T-helper 2 cell treated with Interferon-gamma antibody and Interleukin-4, amounts not matched to agents 5 μg/mL and 100 μg/mL, for 36 hours (primary cell): ENCODE measurements around the gene AK1.

Experiments
- DNase-seq: peaks from one replicate; pipeline ENCODE4 v3.0.0; 2021; ENCODE audit warnings: low spot score
- H3K27ac Mint-ChIP-seq: one replicate; pipeline ENCODE4 v1.8.0; 2021; ENCODE audit warnings: mild to moderate bottlenecking, mixed read lengths
- H3K27me3 Mint-ChIP-seq: one replicate; pipeline ENCODE4 v1.8.0; 2021; ENCODE audit warnings: low read depth, mixed read lengths
- H3K36me3 Mint-ChIP-seq: one replicate; pipeline ENCODE4 v1.8.0; 2021; ENCODE audit warnings: low read depth, mixed read lengths
- H3K4me1 Mint-ChIP-seq: one replicate; pipeline ENCODE4 v1.8.0; 2021; ENCODE audit warnings: low read depth, mixed read lengths
- H3K4me3 Mint-ChIP-seq: one replicate; pipeline ENCODE4 v1.8.0; 2022; ENCODE audit warnings: mild to moderate bottlenecking, moderate library complexity, mixed read lengths
- H3K9me3 Mint-ChIP-seq: one replicate; pipeline ENCODE4 v1.8.0; 2021; ENCODE audit warnings: mixed read lengths

The AK1 gene

DNA sequence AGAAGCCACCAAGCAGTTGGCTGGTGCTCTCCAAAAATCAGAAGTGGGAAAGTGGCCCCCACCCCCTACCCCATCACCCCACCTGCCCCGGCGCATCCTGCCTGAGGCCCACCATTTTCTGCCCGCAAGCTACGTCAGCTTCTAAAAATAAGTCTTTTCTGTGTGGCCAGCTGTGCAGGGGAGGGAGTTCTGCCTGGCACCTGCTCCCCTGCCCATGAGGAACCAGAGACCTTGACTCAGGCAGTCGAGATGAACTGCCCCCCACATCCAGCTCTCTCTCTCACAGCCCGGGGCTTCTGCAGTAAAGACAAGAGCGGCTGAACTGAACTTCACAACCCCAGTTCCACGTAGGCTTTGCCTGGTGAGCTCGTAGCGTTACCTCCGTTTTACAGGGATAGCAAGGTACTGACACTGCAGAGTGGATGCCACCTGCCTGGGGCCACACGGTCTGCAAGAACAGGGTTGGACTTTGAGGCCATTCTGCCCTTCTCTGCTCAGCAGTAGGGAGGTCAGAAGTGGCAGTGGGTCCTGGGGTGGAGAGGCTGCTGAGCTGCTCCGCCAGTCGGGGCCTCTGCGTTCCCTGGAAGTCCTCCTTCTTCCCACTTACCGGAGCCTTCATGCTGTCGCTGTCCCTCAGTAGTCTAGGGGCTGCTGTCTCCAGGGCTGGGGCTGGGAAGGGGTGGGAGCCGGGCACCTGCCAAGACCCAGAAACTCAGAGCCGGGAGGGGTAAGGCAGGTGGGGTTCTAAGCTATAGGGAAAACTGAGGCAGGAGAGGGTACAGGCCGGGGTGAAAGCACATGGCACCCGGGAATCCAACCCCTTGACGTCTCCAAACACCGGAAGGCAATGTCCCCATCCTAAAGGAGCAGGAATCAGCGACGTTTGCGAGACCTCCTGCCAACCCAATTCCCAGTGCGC lies 38.6 kb upstream of the AK1 start:
- Mint-ChIP-seq H3K27me3 (no peaks in the 10 kb centered on the region), H3K4me1 (peaks cover 54% of the 10 kb centered on the region), H3K9me3 (no peaks in the 10 kb centered on the region), H3K27ac (peak overlapping the region; percentile 87), H3K36me3 (peaks cover 16% of the 10 kb centered on the region), H3K4me3 (peak overlapping the region; percentile 86)
- no peak for DNase-seq

DNA sequence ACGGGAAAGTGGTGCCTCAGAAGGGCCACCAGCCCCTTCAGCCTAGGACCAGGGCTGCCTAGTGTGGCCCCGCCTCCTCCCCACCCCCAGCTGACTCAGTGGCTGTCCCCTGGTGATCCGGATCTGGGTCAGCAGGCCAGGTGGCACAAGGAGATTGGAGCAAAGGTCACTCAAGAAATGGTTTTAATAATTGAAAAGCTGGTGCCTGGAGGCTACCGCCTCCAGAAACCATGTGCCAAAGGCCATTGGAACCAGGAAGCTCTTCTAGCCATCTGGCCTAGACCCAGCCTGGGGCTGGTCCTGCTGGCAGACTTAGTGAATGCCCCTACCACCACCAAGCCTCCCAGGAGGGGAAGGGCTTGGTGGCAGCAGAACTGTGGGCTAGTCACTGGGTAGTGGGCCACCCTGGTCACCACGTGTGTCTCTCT lies 37.9 kb upstream of the AK1 start:
- H3K9me3 Mint-ChIP-seq, result no peaks in the 10 kb centered on the region
- peaks cover 59% of the 10 kb centered on the region for H3K4me1 Mint-ChIP-seq
- H3K36me3 Mint-ChIP-seq, result peaks cover 21% of the 10 kb centered on the region
- peak overlapping the region; percentile 86 for H3K4me3 Mint-ChIP-seq
- no peaks in the 10 kb centered on the region for H3K27me3 Mint-ChIP-seq
- peak overlapping the region; percentile 87 for H3K27ac Mint-ChIP-seq
- no peak for DNase-seq

DNA sequence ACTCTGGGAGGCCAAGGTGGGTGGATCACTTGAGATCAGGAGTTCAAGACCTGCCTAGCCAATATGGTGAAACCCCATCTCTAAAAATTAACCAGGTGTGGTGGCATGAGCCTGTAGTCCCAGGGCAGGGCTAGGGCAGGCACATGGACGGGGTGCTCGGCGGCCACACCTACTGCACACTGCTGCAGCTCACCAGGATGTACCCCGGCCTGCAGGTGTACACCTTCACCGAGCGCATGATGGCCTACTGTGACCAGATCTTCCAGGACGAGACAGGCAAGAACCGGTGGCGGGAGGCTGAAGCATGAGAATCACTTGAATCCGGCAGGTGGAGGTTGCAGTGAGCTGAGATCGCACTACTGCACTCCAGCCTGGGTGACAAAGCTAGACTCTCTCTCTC lies 36.2 kb upstream of the AK1 start:
- no peak overlapping the region for H3K27ac Mint-ChIP-seq
- no peaks in the 10 kb centered on the region for H3K9me3 Mint-ChIP-seq
- H3K4me1 Mint-ChIP-seq, result peaks cover 50% of the 10 kb centered on the region
- no peak overlapping the region for H3K4me3 Mint-ChIP-seq
- H3K36me3 Mint-ChIP-seq, result peaks cover 21% of the 10 kb centered on the region
- H3K27me3 Mint-ChIP-seq, result no peaks in the 10 kb centered on the region
- DNase-seq, result no peak

DNA sequence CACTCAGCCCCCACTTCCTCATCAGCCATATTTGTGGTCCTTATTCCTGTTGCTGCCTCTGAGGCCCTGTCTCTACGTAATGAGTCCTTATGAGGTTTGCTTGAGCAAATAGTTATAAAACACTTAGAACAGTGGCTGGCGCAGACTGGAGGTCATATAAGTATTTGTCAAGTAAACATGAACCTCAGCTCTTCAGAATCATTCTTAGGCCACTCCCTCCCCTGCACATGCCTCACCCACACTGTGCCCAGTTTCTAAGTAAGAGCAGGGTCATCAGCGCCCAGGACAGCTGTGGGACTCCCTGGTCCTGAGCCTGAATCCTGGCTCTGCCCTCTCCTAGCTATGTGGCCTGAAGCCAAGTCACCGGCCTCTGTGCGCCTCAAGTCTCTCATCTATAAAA lies 35.4 kb upstream of the AK1 start:
- no peaks in the 10 kb centered on the region for H3K9me3 Mint-ChIP-seq
- H3K27ac Mint-ChIP-seq, result peak overlapping the region; percentile 71
- no peak overlapping the region for H3K4me3 Mint-ChIP-seq
- peaks cover 21% of the 10 kb centered on the region for H3K36me3 Mint-ChIP-seq
- peaks cover 42% of the 10 kb centered on the region for H3K4me1 Mint-ChIP-seq
- H3K27me3 Mint-ChIP-seq, result no peaks in the 10 kb centered on the region
- no peak for DNase-seq

DNA sequence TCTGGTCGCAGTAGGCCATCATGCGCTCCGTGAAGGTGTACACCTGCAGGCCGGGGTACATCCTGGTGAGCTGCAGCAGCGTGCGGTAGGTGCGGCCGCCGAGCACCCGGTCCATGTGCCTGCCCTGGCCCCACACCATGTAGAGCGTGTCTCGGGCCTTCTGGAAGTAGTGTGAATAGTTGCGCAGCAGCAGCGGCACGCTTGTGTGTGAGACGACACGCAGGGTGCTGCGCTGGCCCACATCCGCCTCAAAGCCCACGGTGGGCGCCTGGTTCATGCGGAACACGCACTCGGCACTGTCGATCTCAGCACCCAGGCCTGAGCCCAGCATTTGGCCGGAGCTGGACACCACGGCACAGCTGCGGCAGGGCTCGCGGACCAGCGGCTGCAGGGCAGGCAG lies 34.8 kb upstream of the AK1 start:
- peaks cover 37% of the 10 kb centered on the region for H3K4me1 Mint-ChIP-seq
- peaks cover 24% of the 10 kb centered on the region for H3K36me3 Mint-ChIP-seq
- H3K27me3 Mint-ChIP-seq, result no peaks in the 10 kb centered on the region
- H3K9me3 Mint-ChIP-seq, result no peaks in the 10 kb centered on the region
- DNase-seq, result no peak
- H3K4me3 Mint-ChIP-seq, result no peak overlapping the region
- peak overlapping the region; percentile 93 for H3K27ac Mint-ChIP-seq

DNA sequence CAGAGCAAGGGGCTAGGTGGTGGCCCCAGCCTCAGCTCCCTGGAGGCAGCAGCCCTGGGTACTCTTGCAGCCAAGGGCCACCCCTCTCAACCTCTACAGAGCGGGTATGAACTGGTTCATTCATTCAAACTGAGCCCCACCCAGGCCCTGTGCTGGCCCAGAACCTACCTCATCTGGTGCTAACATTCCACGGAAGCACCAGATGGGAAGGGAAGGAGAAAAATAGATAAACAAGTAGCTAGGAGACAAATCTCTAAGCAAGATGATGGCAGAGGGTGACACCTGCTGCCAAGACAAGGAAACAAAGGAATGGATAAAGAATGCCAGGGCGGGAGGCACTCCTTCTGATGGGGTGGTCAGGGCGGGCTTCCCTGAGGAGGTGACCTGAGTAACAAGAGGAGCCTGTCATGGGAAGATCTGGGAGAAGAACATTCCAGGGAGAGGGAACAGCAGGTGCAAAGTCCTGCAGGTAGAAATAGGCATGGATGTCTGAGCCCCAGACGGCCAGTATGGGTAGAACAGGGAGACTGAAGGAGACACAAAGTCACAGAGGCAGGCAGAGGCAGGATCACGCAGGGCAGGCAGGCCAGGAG lies 33.2 kb upstream of the AK1 start:
- Mint-ChIP-seq H3K4me1 (peaks cover 42% of the 10 kb centered on the region), H3K36me3 (peaks cover 26% of the 10 kb centered on the region), H3K4me3 (peak overlapping the region; percentile 47), H3K27me3 (no peaks in the 10 kb centered on the region), H3K9me3 (no peaks in the 10 kb centered on the region), H3K27ac (peak overlapping the region; percentile 93)
- DNase-seq, result no peak

DNA sequence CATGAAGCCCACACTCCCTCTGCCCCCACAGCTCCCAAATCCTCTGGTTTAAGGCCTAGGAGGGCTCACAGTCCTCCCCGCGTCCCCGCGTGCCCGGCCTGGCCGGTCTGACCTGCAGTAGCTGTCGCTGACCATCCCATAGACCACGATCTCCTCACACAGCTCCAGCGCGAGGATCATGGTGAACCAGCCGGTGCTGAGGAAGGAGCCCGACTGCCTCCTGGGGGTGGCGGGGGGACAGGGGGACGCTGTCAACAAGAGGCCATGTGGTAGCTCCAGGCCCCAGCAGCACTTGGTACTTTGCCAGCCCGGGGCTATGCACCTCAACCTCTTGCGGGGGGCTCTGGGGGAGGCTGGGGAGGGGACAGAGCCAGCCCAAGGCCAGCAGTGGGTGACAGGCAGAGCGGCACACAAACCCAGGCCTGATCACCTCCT lies 32.4 kb upstream of the AK1 start:
- no peak overlapping the region for H3K27ac Mint-ChIP-seq
- H3K36me3 Mint-ChIP-seq, result peaks cover 28% of the 10 kb centered on the region
- no peaks in the 10 kb centered on the region for H3K27me3 Mint-ChIP-seq
- H3K4me1 Mint-ChIP-seq, result peaks cover 45% of the 10 kb centered on the region
- no peak for DNase-seq
- H3K9me3 Mint-ChIP-seq, result no peaks in the 10 kb centered on the region
- no peak overlapping the region for H3K4me3 Mint-ChIP-seq

DNA sequence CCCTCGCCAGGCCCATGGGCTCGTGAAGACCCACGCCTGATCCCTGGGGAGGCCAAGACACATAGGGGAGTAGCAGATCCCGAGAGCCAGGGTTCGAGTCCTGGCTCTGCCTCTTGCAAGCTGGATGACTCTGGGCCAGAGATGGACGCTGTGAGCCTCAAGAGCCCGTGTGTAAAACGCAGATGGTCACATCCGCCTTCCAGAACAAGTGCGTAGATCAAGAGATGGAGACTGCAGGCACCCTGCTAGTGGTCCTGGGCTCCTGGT lies 31.1 kb upstream of the AK1 start:
- Mint-ChIP-seq H3K36me3 (peaks cover 32% of the 10 kb centered on the region), H3K27me3 (no peaks in the 10 kb centered on the region), H3K4me3 (no peak overlapping the region), H3K27ac (no peak overlapping the region), H3K4me1 (peaks cover 47% of the 10 kb centered on the region), H3K9me3 (no peaks in the 10 kb centered on the region)
- DNase-seq, result no peak

DNA sequence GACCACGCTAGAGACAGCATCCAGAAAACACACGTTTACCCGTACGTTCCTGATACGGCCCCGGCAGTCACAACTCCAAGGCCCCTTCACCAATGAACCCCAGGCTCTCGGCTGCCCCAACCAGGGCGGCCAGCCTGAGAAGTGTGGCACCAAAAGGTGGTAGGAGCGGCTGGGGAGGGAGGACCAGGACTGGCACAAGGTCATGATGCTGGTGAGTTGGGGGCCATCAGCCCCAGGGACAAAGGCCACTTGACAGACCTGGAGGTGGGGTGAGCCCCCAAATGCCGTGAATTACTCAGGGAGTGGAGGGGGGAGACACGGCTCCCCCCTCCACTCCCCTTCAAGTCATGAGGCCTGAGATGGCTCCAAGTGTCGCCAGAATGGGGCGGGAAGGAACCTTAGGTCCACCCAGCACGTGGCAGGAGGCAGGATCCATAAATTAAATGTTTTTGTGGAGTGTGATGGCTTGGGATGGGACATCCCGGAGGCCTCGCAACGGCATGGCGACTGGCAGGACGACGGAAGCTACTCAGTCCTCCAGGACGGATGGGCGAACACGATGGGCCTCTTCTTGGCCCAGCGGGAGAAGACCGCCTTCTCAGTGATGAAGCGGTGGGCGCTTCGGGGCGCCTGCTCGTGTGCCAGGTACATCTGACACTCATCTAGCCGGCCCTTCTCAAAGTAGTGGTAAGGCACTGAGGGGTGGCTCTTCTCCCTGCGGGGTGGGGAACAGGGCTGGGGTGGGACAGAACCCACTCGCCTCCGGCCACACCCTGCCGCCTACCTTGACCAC lies 30.6 kb upstream of the AK1 start:
- Mint-ChIP-seq H3K9me3 (no peaks in the 10 kb centered on the region), H3K27me3 (no peaks in the 10 kb centered on the region), H3K27ac (no peak overlapping the region), H3K4me1 (peaks cover 52% of the 10 kb centered on the region), H3K4me3 (no peak overlapping the region), H3K36me3 (peaks cover 33% of the 10 kb centered on the region)
- DNase-seq, result no peak

DNA sequence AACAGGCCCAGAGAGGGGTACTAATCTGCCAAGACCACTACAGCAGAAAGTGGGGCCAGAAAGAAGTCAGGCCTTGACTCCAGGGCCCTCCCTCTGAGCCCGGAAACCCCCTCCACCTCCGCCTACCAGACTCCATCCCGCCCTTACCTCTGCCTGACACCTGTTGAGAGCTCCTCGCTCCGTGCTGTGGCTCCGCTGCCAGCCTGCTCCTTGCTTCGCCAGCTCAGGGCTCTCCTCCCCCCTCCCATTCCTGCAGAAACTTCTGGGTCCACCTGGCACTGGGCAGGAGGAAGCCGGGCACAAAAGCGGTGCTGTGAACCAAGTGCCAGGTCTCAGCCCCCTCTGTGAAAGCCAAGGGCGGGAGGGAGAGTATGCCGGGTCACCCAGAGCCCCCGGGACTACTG lies 28.3 kb upstream of the AK1 start:
- no peak for DNase-seq
- H3K9me3 Mint-ChIP-seq, result no peaks in the 10 kb centered on the region
- H3K4me3 Mint-ChIP-seq, result peak overlapping the region; percentile 98
- peak overlapping the region; percentile 100 for H3K27ac Mint-ChIP-seq
- H3K36me3 Mint-ChIP-seq, result peaks cover 25% of the 10 kb centered on the region
- no peaks in the 10 kb centered on the region for H3K27me3 Mint-ChIP-seq
- peaks cover 40% of the 10 kb centered on the region for H3K4me1 Mint-ChIP-seq

DNA sequence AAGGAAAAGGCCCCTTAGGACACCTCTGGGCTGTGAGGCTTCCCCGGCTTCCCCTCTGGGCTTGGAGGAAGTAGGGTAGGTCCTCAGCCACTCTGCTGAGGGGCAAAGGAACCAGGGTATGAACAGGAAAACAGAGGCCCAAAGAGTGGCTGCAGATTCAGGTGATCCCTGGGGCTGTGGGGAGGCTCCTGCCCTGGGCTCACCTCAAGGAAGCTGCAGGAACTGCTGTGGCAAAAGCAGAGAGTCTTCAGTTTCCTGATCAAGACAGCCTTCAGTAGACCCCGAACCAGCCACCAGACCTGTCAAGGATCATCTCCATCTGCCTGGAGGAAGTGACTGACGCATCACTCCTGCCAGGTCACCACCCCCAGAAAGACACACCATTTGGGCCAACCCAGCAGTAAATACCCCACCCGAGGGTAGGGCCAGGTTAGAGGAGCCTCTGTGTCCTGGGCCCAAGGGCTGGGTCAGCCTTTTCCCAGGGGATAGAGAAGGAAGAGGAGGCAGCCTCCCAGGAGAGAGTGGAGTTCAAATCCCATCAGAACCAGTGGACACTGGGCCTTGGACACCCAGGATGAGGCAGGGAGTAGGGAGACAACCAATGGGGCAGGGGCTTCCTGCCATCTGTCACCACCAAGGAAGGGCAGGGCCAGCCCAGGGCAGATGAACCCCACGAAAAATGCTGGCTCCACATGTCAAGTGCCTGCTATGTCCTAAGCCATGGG lies 27.7 kb upstream of the AK1 start:
- Mint-ChIP-seq H3K4me3 (peak overlapping the region; percentile 98), H3K4me1 (peaks cover 37% of the 10 kb centered on the region), H3K27me3 (no peaks in the 10 kb centered on the region), H3K36me3 (peaks cover 22% of the 10 kb centered on the region), H3K9me3 (no peaks in the 10 kb centered on the region), H3K27ac (peak overlapping the region; percentile 100)
- no peak for DNase-seq

DNA sequence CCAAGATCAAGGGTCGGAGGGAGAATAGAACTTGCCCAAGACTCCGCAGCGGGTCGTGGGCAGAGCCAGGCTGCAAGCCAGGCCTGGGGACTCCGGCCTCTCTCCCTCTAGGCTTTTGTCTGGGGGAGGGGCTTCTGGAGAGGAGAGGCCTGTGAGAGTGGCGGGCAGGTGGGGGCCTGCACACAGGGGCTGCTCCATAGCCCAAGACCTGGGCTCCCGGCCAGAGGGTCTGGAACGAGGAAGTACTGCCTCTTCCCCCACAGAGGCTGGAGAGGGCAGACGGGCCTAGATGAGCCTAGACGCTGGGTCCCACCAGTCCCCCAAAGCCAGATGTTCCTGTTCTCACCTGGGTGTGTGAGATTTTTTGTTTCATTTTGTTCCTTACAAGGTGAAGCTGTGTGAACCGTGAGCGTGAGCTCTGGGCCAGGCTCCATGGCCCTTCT lies 27.1 kb upstream of the AK1 start:
- DNase-seq, result no peak
- no peaks in the 10 kb centered on the region for H3K27me3 Mint-ChIP-seq
- no peaks in the 10 kb centered on the region for H3K9me3 Mint-ChIP-seq
- H3K4me1 Mint-ChIP-seq, result peaks cover 37% of the 10 kb centered on the region
- H3K27ac Mint-ChIP-seq, result peak overlapping the region; percentile 100
- H3K4me3 Mint-ChIP-seq, result peak overlapping the region; percentile 98
- H3K36me3 Mint-ChIP-seq, result peaks cover 25% of the 10 kb centered on the region

DNA sequence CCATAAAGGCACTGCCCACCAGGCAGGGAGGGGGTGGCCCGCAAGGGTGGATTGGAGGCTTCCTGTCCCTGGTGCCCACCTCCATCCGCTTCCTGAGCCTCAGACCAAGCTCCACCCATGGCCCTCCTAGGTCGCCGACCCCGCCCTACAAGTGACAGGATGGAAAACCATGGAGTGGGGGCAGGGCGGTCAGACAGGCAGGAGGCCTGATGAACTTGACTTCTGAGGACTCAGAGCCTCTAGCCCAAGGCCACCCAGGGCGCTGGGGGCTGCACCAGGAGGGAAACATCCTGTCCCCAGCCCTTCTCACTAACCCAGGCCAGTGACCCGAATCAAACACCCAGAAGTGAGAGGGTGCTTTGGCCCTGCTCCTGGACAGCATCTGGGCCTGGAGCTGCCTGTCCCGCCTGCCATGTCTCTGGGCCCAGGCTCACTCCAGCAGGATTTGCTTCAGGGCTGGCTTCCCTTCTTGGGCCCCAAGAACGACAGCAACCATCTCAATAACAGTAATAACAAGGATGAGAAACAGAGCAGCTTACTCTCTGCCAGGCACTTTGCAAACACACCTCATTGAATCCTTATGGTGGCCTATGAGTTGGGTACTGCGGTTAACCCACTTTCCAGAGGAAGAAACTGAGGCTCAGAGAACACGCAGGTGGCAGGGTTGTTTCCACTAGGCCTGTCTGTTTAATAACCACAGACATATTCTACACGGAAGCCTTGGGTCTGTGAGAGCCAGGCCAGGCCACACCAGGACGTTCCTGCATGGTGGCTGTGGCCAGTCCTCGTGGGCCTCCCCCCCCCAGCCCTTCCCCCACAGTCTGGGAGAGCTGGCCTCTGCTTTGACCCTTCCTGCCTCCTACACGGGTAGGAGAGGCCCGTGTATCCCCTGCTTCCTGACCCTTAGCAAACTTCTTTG lies 26.3 kb upstream of the AK1 start:
- peaks cover 25% of the 10 kb centered on the region for H3K36me3 Mint-ChIP-seq
- H3K27me3 Mint-ChIP-seq, result no peaks in the 10 kb centered on the region
- peaks cover 37% of the 10 kb centered on the region for H3K4me1 Mint-ChIP-seq
- peak overlapping the region; percentile 98 for H3K4me3 Mint-ChIP-seq
- no peaks in the 10 kb centered on the region for H3K9me3 Mint-ChIP-seq
- peak; percentile 87 for DNase-seq
- H3K27ac Mint-ChIP-seq, result peak overlapping the region; percentile 100
